Ascending aorta (tissue), 2 donors: ENCODE measurements around the gene PDE10A. TPM values are rescaled to one million over a fixed set of nuclear protein-coding genes. Genes with fewer than 3 reads are reported as not detected.

Experiments used
- DNase-seq, 2 donors: peaks; one replicate each; pipeline ENCODE4 v3.0.0-alpha.2; 2019; ENCODE audit warnings: low spot score in 2 of 2
- H3K27ac ChIP-seq, 2 donors: fragments of 200-600 bp; sonication (generic); one replicate each; pipeline ENCODE4 v1.5.1; 2016 to 2017; ENCODE audit warnings: mild to moderate bottlenecking in 1 of 2
- H3K27me3 ChIP-seq: fragments of 200-600 bp; sonication (generic); one replicate; pipeline ENCODE4 v1.5.1; 2017
- H3K36me3 ChIP-seq, 2 donors: fragments of 200-600 bp; sonication (generic); one replicate each; pipeline ENCODE4 v1.5.1; 2016
- H3K4me1 ChIP-seq, 2 donors: fragments of 200-600 bp; sonication (generic); one replicate each; pipeline ENCODE4 v1.5.1; 2016 to 2017; ENCODE audit warnings: mild to moderate bottlenecking in 1 of 2
- H3K4me3 ChIP-seq, 2 donors: fragments of 200-600 bp; sonication (generic); one replicate each; pipeline ENCODE4 v1.5.1; 2016 to 2017; ENCODE audit warnings: mild to moderate bottlenecking in 1 of 2
- H3K9me3 ChIP-seq, 2 donors: fragments of 200-600 bp; sonication (generic); one replicate each; pipeline ENCODE4 v1.5.1; 2016
- CTCF ChIP-seq, 3 experiments: fragments of 200-600 bp in 2 of 3; fragments of 450-650 bp in 1 of 3; sonication (generic) in 2 of 3; IDR thresholded peaks; one replicate each; pipeline ENCODE4 v1.5.1; 2016 to 2019; ENCODE audit warnings: antibody characterized with exemption in 3 of 3, mild to moderate bottlenecking in 1 of 3, moderate library complexity in 1 of 3
- intact Hi-C: fragments of 100-400 bp; cut with DNase I; formaldehyde crosslinking; loops from one replicate; pipeline ENCODE4 v1.15.1; 2023
- total RNA-seq: library from RNA; depleted of rRNA; stranded (reverse); fragments of >200 nt; gene quantifications from one replicate; pipeline ENCODE4 v1.1.0, GENCODE V29; 2016

Gene PDE10A
- total RNA-seq, 1 donor from 2014 or later: 2.0 TPM

- no peaks in the 10 kb centered on the region for H3K27me3 ChIP-seq
- H3K36me3 ChIP-seq: no peaks in the 10 kb centered on the region
- H3K4me1 ChIP-seq: no peaks in the 10 kb centered on the region
- no peak for DNase-seq
- intact Hi-C loops: no loop called here
- H3K9me3 ChIP-seq: no peaks in the 10 kb centered on the region
- no peak overlapping the region for H3K4me3 ChIP-seq
- no peak for TF ChIP-seq CTCF (IDR thresholded peaks at IDR 0.05)
- no peak overlapping the region for H3K27ac ChIP-seq
These were observed 32.5 kb downstream of the PDE10A start for GRCh38 chr6:165630544-165630953.

- DNase-seq: no peak
- no peak overlapping the region for H3K27ac ChIP-seq
- no peak overlapping the region for H3K4me3 ChIP-seq
- no peaks in the 10 kb centered on the region for H3K9me3 ChIP-seq
- H3K36me3 ChIP-seq: no peaks in the 10 kb centered on the region
- no peak for TF ChIP-seq CTCF (IDR thresholded peaks at IDR 0.05)
- no peaks in the 10 kb centered on the region for H3K27me3 ChIP-seq
- intact Hi-C loops: no loop called here
- no peaks in the 10 kb centered on the region for H3K4me1 ChIP-seq
These were observed 34.1 kb downstream of the PDE10A start for GRCh38 chr6:165628955-165629354.

- Histone ChIP-seq H3K36me3 (no peaks in the 10 kb centered on the region), H3K9me3 (no peaks in the 10 kb centered on the region), H3K27ac (no peak overlapping the region), H3K4me1 (no peaks in the 10 kb centered on the region), H3K4me3 (no peak overlapping the region), H3K27me3 (no peaks in the 10 kb centered on the region)
- no peak for TF ChIP-seq CTCF (IDR thresholded peaks at IDR 0.05)
- intact Hi-C loops: no loop called here
- no peak for DNase-seq
These were observed 35.7 kb downstream of the PDE10A start for GRCh38 chr6:165627366-165627765.

GRCh38 chr6:165626711-165627110, 36.3 kb downstream of the PDE10A start:
- Histone ChIP-seq H3K4me3 (no peak overlapping the region), H3K4me1 (no peaks in the 10 kb centered on the region), H3K27ac (no peak overlapping the region), H3K27me3 (no peaks in the 10 kb centered on the region), H3K36me3 (no peaks in the 10 kb centered on the region), H3K9me3 (no peaks in the 10 kb centered on the region)
- DNase-seq: no peak
- no peak for TF ChIP-seq CTCF (IDR thresholded peaks at IDR 0.05)
- intact Hi-C loops: no loop called here

GRCh38 chr6:165624871-165625639, 38.0 kb downstream of the PDE10A start:
- intact Hi-C loops: no loop called here

More at GRCh38 chr6:165624871-165625639, 38.0 kb downstream of the PDE10A start:
- no peak for TF ChIP-seq CTCF (IDR thresholded peaks at IDR 0.05)
- Histone ChIP-seq H3K4me1 (no peaks in the 10 kb centered on the region), H3K36me3 (no peaks in the 10 kb centered on the region), H3K27me3 (no peaks in the 10 kb centered on the region), H3K9me3 (no peaks in the 10 kb centered on the region), H3K27ac (no peak overlapping the region), H3K4me3 (no peak overlapping the region)
- no peak for DNase-seq
